ENCODE data around the gene BTNL9. TPM values are rescaled to one million over a fixed set of nuclear protein-coding genes. Genes with fewer than 3 reads are reported as not detected.

BTNL9 gene
- total RNA-seq, 2 experiments from 2014 or later = 0.12 TPM; not detected in 1

Other genes starting within 250 kb of the BTNL9 start
- 100 to 1,000 TPM in 1 of 2 experiments, 10 to 100 TPM in 1; 99.1 to 101 TPM for gene MGAT1, start 237.5 kb upstream of the BTNL9 start, total RNA-seq
- 10 to 100 TPM; 21.2 to 23.7 TPM for gene ZFP62, start 179.0 kb upstream of the BTNL9 start, total RNA-seq
- under 1 TPM; 0.12 to 0.20 TPM for gene BTNL8, start 141.1 kb upstream of the BTNL9 start, total RNA-seq
- gene BTNL3, start 51.4 kb upstream of the BTNL9 start, total RNA-seq = not detected
- not detected for gene OR2V1, start 90.9 kb downstream of the BTNL9 start, total RNA-seq
- gene OR2V2, start 107.3 kb downstream of the BTNL9 start, total RNA-seq = not detected
- gene TRIM7, start 164.9 kb downstream of the BTNL9 start, total RNA-seq = under 1 TPM; 0.62 to 0.68 TPM
- gene TRIM41, start 183.0 kb downstream of the BTNL9 start, total RNA-seq = 10 to 100 TPM; 34.2 to 37.6 TPM
- gene RACK1, start 203.6 kb downstream of the BTNL9 start, total RNA-seq = 1,000 to 10,000 TPM; 2,517 to 2,594 TPM
- 10 to 100 TPM in 1 of 2 experiments, 1 to 10 TPM in 1; 9.6 to 11.2 TPM for gene TRIM52, start 220.9 kb downstream of the BTNL9 start, total RNA-seq